GM18520 (cell line): Measurements from ENCODE around the gene FAM222A.

Source experiments
- ATAC-seq: cut with Tn5 transposase; IDR thresholded peaks from one replicate; pipeline ENCODE4 v1.9.1; 2021; ENCODE audit not compliant: unreplicated experiment

FAM222A gene

DNA sequence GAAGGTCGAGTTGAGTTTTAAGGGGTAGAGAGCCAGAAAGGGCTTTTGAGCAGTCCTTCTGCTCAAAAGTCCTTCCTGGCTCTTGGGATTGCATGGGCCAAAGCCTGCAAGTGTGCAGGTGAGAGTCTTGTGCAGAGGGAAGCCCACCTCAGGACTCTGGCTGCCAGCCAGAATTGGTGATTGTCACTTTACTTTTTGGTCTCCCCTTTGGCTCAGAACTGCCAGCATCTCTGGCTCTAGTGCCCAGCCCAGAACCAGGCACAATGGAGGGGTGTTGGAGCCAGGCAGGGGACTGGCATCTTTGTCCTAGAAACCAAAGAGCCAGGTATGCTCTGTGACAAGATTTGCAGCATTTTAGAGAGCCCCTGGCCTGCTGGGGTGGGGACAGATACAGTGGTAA, 23.5 kb downstream of the FAM222A start:
- no peak for ATAC-seq

GRCh38 chr12:109737631-109738030, 24.0 kb downstream of the FAM222A start:
- no peak for ATAC-seq

- ATAC-seq, result no peak
These were observed 24.6 kb downstream of the FAM222A start for GRCh38 chr12:109738209-109738608.

DNA sequence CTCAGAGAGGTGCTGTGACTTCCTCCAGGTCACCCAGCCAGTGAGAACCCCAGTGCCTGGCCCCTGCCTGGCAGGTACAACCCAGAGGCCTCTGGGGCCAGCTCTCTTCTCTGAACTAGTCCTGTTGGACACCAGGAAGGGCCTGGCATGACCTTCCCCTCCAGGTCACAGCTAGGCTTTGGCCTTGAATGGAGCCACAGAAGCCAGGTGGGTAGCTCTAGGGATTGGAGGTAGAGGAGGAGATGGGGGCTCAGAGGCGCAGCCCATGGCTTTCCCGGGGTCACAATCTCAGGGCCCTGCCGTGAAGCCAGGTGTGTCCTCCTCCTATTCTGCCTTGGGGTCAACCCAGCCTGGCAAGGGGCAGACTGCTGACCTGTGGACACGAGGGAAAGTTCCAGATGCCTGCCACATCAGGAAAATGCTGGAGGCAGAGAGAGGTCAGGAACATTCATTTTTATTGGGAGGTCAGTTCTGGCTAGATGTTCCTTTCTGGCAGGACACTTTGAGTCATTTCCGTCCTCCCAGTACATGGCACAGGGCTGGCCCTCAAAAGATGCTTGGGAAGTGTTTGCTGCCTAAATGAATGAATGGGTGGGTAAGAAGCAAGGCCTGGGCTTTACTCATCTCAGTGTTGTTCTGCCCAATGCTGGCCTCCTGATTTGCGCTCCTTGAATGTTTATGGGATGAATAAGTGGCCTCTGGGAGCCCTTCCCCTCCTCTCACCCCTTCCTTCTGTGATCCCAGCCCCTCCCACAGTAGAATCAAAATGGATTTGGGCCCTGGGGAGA, 25.4 kb downstream of the FAM222A start:
- no peak for ATAC-seq

DNA sequence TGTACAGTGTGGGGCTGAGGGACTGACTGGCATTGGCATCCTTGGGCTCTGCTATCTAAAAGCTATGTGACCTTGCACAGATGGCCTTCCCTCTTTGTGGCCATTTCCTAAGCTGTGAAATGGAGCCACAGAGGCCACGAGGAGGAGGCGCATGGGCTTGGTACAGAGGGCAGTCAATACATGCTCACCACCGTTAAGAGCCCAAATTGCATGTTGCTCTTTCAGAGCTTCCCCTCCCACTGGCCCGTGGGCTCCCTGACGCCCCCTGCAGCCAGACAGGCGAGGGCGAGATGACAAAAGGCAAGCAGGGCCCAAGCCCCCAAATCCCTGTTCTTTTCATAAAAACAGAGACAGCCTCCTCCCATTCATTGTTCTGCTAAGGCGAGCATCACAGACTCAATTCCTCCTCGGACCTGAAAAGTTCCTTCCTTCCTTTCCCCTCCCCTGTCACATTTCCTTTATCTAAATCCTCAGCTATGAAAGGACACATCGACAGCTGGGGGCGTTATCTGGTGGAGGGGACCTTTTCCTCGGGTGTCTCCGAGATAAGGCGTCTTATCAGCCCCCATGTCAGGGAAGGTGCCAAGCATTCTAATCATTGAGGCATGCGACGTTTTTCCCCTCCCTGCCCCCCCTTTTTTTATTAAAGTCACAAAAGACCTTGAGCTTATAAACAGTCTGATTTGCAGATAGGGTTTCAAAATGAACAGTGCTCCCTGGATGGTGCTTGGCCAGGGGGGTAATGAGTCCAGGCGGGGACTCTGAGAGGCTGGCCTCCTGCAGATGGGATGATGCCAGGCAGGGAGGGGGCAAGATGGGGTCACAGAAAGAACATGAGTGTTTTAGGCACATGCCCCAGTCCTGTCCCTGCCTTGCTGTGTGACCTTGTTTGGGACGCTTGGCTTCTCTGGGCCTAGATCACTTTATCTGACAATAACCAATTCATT, 26.4 kb downstream of the FAM222A start:
- no peak for ATAC-seq

DNA sequence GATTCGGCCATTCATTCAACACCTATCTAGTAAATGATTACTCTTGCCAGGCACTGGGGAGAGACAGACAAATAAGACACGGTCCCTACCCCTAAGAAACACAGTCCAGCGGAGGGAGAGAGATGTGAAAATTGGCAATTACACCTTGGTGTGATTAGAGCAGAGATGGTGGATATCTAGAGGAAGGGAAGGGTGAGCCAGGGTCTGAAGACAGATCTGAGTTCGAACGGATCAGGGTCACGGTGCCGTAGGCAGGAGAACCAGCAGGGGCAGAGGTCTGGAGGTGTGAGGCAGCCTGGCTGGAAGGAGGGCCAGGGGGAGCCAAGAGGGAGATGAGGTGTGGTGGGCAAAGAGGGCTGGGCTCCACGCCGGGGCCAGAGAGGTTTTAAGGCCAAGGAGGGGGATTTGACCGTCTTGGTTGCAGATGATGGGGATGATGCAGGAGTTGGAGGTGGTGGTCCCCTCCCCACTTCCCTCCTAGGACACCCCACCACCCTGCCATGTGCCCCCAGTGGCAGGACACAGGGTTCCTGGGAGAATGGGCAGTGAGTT, 27.1 kb downstream of the FAM222A start:
- no peak for ATAC-seq

GRCh38 chr12:109741286-109741969, 27.8 kb downstream of the FAM222A start:
- no peak for ATAC-seq

DNA sequence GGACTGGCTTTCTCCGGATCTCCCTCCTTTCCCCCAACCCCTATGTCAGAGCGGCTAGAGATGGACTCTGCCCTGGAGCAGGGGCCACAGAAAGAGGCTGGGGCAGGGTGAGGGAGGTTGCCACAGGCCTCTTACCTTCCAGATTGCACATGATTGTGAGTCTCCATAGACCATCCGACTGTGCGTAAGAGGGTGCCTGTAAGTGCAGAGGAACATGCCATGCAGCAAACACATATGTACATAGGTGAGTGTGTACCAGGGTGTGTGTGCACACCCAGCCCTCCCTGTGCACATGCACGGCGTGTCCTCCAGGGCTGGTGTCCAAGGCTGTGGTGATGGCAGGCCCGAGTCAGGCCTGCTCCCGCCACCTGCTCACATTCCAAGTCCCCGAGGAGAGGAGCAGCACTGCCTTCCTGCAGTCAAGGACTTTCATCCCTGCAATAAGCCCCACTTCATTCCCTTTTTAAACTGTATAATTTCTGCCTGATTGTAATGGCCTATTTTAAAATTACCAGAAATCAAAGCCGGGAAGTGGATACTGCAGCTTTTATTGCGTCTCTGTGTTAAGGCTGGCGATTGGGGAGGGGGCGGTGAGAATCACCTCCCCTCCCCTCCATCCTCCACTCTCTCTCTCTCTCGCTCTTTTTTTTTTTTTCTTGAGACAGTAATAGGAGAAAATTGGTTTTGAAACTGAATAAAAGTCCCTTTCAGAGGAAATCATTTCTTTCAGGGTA, 28.5 kb downstream of the FAM222A start:
- no peak for ATAC-seq

GRCh38 chr12:109743076-109743910, 29.7 kb downstream of the FAM222A start:
- no peak for ATAC-seq

DNA sequence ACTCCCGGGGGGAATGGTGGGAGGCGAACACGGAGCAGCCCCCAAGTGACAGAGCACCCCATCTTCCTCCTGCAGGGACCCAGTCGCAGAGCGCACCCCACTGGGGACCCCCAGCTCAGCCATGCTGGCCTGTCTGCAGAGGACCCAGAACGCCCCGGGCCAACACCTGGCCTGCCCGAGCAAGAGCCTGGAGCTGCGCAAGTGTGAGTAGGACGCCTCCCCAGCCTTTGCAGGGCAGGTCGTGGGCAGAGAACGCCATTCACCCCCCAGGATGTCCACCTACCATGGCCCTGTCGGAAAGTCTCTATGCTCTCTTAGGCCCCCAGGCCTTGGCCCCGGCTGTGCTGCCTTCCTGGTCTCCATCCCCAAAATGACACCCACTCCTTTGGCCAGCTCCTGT, 30.4 kb downstream of the FAM222A start:
- ATAC-seq, result no peak

DNA sequence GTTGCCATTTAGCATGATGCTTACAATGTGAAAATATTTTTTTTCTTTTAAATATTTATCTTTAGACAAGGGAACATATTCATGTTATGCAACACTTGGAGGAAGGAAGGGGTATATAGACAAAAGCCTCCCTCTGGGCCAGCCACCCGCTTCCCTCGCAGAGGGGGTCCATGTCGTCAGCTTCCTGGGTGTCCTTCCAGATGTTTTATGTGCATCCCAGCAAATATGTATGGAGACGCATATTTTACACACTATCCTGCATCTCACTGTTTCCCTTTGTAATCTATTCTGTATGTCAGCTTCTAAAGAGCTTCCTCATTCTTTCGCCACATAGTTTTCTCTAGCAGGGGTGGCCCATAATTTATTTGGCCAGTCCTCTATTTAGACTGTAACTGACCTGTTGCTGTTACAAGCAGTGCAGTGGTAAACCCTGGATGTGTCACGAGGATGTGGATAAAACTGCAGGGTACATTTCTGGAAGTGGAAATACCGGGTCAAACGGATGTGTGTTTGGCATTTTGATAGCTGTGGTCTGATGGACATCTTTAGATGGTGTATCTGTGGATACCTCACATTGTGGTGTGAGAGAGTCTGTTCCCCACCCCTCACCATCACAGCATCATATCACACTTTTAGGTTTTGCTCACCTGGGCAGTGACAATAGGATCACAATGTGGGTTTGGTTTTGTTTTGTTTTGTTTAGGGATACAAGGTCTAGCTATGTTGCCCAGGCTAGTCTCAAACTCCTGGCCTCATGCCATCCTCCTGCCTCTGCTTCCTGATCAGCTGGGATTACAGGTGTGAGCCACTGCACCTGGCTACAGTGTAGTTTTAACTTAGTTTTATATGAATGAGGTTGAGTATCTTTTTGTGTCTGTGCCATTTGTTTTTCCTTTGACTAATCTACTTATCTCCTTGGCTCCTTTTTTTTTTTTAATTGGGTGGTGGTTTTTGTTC, 31.6 kb downstream of the FAM222A start:
- no peak for ATAC-seq

DNA sequence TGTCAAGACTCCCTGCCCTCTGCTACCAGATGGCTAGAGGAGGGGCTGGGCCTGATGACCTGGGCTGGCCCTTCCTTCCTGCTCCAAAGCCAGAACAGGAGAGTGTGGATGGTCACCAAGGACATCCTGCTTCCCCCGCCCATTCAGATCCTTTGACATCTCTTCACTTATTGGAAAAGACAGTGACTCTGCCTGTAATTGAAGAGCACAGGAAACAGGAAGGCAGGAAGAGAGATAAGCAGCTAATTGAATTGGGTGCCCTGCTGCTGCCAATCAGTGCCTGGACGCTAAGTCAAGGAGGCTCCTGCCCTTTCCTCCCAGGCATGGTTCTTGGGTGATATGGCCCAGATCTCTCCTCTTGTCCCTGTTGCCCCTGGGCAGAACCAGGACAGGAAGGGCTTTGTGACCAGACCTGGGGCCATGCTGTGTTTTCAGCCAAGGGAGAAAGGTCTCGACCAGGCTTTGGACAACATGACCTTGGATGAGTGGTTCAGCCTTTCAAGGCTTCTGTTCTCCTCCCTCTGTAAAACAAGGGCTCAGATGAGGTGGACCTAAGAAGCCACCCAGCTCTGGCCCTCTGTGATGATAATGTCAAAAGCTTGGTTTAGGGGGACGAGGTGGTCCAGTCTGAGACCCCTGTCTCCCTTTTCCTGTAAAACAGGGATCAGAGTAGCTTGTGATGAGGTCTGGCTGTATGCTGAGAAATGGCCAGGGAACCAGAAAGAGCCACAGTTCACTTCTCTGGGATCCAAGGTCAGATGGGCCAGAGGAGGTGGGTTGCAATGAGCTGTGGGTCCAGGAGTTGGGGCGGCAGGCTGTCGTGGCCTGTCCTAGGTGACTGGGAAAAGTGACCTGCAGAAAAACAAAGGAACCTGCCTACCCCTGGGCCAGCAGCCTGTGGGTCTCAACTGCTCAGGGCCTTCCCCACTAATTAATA, 38.8 kb downstream of the FAM222A start:
- no peak for ATAC-seq

DNA sequence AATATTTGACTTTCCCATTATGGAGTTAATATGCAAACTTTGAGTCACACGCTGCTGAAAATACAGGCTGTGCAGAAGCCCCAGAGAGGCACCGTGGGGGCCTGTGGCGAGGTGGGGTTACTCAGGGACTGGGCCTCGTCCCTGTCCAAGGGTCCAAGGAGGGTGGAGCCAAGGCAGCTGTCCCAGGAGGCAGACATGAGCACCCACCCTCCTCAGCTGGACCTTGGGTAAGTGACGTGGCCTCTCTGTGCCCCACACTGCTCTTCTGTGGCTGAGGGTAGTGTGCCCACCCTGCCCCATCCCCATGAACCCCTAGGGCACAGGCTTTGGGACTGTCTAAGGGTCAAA, 39.4 kb downstream of the FAM222A start:
- no peak for ATAC-seq

GRCh38 chr12:109753959-109754358, 40.3 kb downstream of the FAM222A start:
- ATAC-seq, result no peak

DNA sequence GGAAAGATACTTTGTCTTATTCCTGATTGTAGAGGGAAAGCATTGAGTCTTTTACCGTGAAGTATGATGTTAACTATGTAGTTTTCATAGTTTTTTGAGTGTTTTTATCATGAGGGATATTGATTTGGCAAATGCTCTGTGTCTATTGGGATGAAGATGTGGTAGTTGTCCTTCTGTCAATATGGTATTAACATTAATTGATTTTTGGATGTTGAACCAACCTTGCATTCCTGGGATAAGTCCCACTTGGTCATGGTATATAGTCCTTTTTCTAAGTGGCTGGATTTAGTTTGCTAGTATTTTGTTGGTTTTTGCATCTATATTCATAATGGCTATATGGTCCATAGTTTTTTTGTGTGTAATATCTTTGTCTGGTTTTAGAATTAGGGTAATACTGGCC, 42.8 kb downstream of the FAM222A start:
- ATAC-seq, result no peak

GRCh38 chr12:109757671-109758265, 44.1 kb downstream of the FAM222A start:
- no peak for ATAC-seq
